Stomach smooth muscle (tissue), 2 donors: ENCODE results near the gene TM4SF1.

Experiments
- H3K27ac ChIP-seq: one replicate; pipeline ENCODE4 v1.7.0; 2013; ENCODE audit warnings: mild to moderate bottlenecking, low read length, inconsistent platforms
- H3K27me3 ChIP-seq, 2 donors: one replicate each; pipeline ENCODE4 v1.7.0; 2013; ENCODE audit warnings: low read length in 2 of 2; ENCODE audit not compliant: insufficient read depth in 2 of 2, control insufficient read depth in 1 of 2
- H3K36me3 ChIP-seq, 2 donors: one replicate each; pipeline ENCODE4 v1.7.0; 2013; ENCODE audit warnings: low read length in 2 of 2; ENCODE audit not compliant: control insufficient read depth in 2 of 2, insufficient read depth in 2 of 2
- H3K4me1 ChIP-seq: one replicate; pipeline ENCODE4 v1.7.0; 2013; ENCODE audit warnings: low read length; ENCODE audit not compliant: control insufficient read depth, insufficient read depth
- H3K4me3 ChIP-seq, 2 donors: one replicate each; pipeline ENCODE4 v1.7.0; 2013; ENCODE audit warnings: low read length in 2 of 2
- H3K9ac ChIP-seq, 2 donors: one replicate each; pipeline ENCODE4 v1.7.0; 2013; ENCODE audit warnings: low read length in 2 of 2, mild to moderate bottlenecking in 1 of 2
- H3K9me3 ChIP-seq, 2 donors: one replicate each; pipeline ENCODE4 v1.7.0; 2013; ENCODE audit warnings: low read length in 2 of 2; ENCODE audit not compliant: control insufficient read depth in 2 of 2
- donor health status: healthy.
- donor health status: Pancreatic carcinoma.

The TM4SF1 gene

GRCh38 chr3:149374391-149374790 lies 3.1 kb downstream of the TM4SF1 start:
- H3K27ac ChIP-seq = no peak overlapping the region
- H3K9ac ChIP-seq = no peak overlapping the region
- no peak overlapping the region for H3K4me3 ChIP-seq
- H3K9me3 ChIP-seq = no peaks in the 10 kb centered on the region
- H3K4me1 ChIP-seq = peaks cover 5% of the 10 kb centered on the region
- H3K36me3 ChIP-seq = no peaks in the 10 kb centered on the region
- no peaks in the 10 kb centered on the region for H3K27me3 ChIP-seq

GRCh38 chr3:149373235-149374125 lies 4.0 kb downstream of the TM4SF1 start:
- H3K4me3 ChIP-seq = no peak overlapping the region
- H3K36me3 ChIP-seq = no peaks in the 10 kb centered on the region
- no peaks in the 10 kb centered on the region for H3K27me3 ChIP-seq
- H3K9ac ChIP-seq = no peak overlapping the region
- H3K27ac ChIP-seq = no peak overlapping the region
- peaks cover 5% of the 10 kb centered on the region for H3K4me1 ChIP-seq
- no peaks in the 10 kb centered on the region for H3K9me3 ChIP-seq

GRCh38 chr3:149371723-149372114 lies 5.7 kb downstream of the TM4SF1 start:
- H3K9ac ChIP-seq = no peak overlapping the region
- H3K9me3 ChIP-seq = no peaks in the 10 kb centered on the region
- no peak overlapping the region for H3K4me3 ChIP-seq
- no peaks in the 10 kb centered on the region for H3K4me1 ChIP-seq
- H3K27me3 ChIP-seq = no peaks in the 10 kb centered on the region
- H3K36me3 ChIP-seq = no peaks in the 10 kb centered on the region
- no peak overlapping the region for H3K27ac ChIP-seq

GRCh38 chr3:149371001-149371722 lies 6.3 kb downstream of the TM4SF1 start:
- H3K9ac ChIP-seq = no peak overlapping the region
- H3K4me1 ChIP-seq = no peaks in the 10 kb centered on the region
- no peaks in the 10 kb centered on the region for H3K36me3 ChIP-seq

GRCh38 chr3:149369991-149370866 lies 7.2 kb downstream of the TM4SF1 start:
- Histone ChIP-seq H3K4me3 (peak overlapping the region in 1 of 2 donors; percentile 3), H3K4me1 (no peaks in the 10 kb centered on the region), H3K9ac (no peak overlapping the region), H3K27ac (peak overlapping the region; percentile 26), H3K36me3 (no peaks in the 10 kb centered on the region), H3K9me3 (no peaks in the 10 kb centered on the region), H3K27me3 (no peaks in the 10 kb centered on the region)

More at GRCh38 chr3:149371001-149371722, 6.3 kb downstream of the TM4SF1 start:
- no peaks in the 10 kb centered on the region for H3K9me3 ChIP-seq
- no peaks in the 10 kb centered on the region for H3K27me3 ChIP-seq
- no peak overlapping the region for H3K27ac ChIP-seq
- H3K4me3 ChIP-seq = no peak overlapping the region

GRCh38 chr3:149368674-149369497 lies 8.6 kb downstream of the TM4SF1 start:
- no peaks in the 10 kb centered on the region for H3K4me1 ChIP-seq
- no peaks in the 10 kb centered on the region for H3K9me3 ChIP-seq
- no peaks in the 10 kb centered on the region for H3K27me3 ChIP-seq
- no peaks in the 10 kb centered on the region for H3K36me3 ChIP-seq
- no peak overlapping the region for H3K4me3 ChIP-seq
- no peak overlapping the region for H3K27ac ChIP-seq
- no peak overlapping the region for H3K9ac ChIP-seq

- Histone ChIP-seq H3K9me3 (no peaks in the 10 kb centered on the region), H3K36me3 (no peaks in the 10 kb centered on the region), H3K27me3 (no peaks in the 10 kb centered on the region), H3K27ac (no peak overlapping the region), H3K4me3 (no peak overlapping the region), H3K4me1 (no peaks in the 10 kb centered on the region), H3K9ac (no peak overlapping the region)
These were observed 9.2 kb downstream of the TM4SF1 start for GRCh38 chr3:149368201-149368673.

GRCh38 chr3:149366941-149367840 lies 10.3 kb downstream of the TM4SF1 start:
- H3K27ac ChIP-seq = no peak overlapping the region

GRCh38 chr3:149366031-149366430 lies 11.4 kb downstream of the TM4SF1 start:
- Histone ChIP-seq H3K4me3 (no peak overlapping the region), H3K9ac (no peak overlapping the region), H3K36me3 (no peaks in the 10 kb centered on the region), H3K9me3 (no peaks in the 10 kb centered on the region), H3K4me1 (no peaks in the 10 kb centered on the region), H3K27me3 (no peaks in the 10 kb centered on the region), H3K27ac (no peak overlapping the region)

More at GRCh38 chr3:149366941-149367840, 10.3 kb downstream of the TM4SF1 start:
- Histone ChIP-seq H3K27me3 (no peaks in the 10 kb centered on the region), H3K9me3 (no peaks in the 10 kb centered on the region), H3K4me3 (no peak overlapping the region), H3K9ac (no peak overlapping the region), H3K4me1 (no peaks in the 10 kb centered on the region), H3K36me3 (no peaks in the 10 kb centered on the region)
